Calu3 (cell line): ENCODE measurements around the gene NEUROG1. TPM values are rescaled to one million over a fixed set of nuclear protein-coding genes. Genes with fewer than 3 reads are reported as not detected.

Experiments
- Bru-seq: library from RNA; stranded (reverse); fragments of 400-500 nt; gene quantifications from one replicate; lab custom pipeline; 2021; lab: Mats Ljungman, UMichigan
- BruChase-seq, 2 experiments: library from RNA; stranded (reverse); fragments of 400-500 nt; gene quantifications; one replicate each; lab custom pipeline; 2021; lab: Mats Ljungman, UMichigan
- BruUV-seq: library from RNA; stranded (reverse); fragments of 400-500 nt; replicated peaks from 2 replicates; lab custom pipeline; 2021; lab: Mats Ljungman, UMichigan
- CTCF ChIA-PET: fragments of 300-600 bp; sonication (Branson Sonifier 250); formaldehyde crosslinking; loops from one replicate; lab custom pipeline; 2022; ENCODE audit warnings: antibody characterized with exemption; lab: Charles Lee
- DNase-seq: peaks from one replicate; pipeline ENCODE4 v3.0.0; 2022
- H3K27ac Mint-ChIP-seq: one replicate; pipeline ENCODE4 v1.8.0; 2022; ENCODE audit warnings: mixed read lengths; ENCODE audit not compliant: unreplicated experiment
- H3K27me3 Mint-ChIP-seq: one replicate; pipeline ENCODE4 v1.8.0; 2022; ENCODE audit warnings: mixed read lengths; ENCODE audit not compliant: unreplicated experiment
- H3K36me3 Mint-ChIP-seq: one replicate; pipeline ENCODE4 v1.8.0; 2022; ENCODE audit warnings: mild to moderate bottlenecking, moderate library complexity, mixed read lengths; ENCODE audit not compliant: insufficient read depth, unreplicated experiment
- H3K4me1 Mint-ChIP-seq: one replicate; pipeline ENCODE4 v1.8.0; 2022; ENCODE audit warnings: mild to moderate bottlenecking, low read depth, mixed read lengths; ENCODE audit not compliant: unreplicated experiment
- H3K4me3 Mint-ChIP-seq: one replicate; pipeline ENCODE4 v1.8.0; 2022; ENCODE audit warnings: mild to moderate bottlenecking, low read depth, moderate library complexity, mixed read lengths; ENCODE audit not compliant: unreplicated experiment
- H3K9me3 Mint-ChIP-seq: one replicate; pipeline ENCODE4 v1.8.0; 2022; ENCODE audit warnings: low read depth, mixed read lengths; ENCODE audit not compliant: unreplicated experiment
- CTCF ChIP-seq: fragments of 200-600 bp; IDR thresholded peaks from one replicate; pipeline ENCODE4 v1.8.0; 2022; ENCODE audit warnings: antibody characterized with exemption; ENCODE audit not compliant: unreplicated experiment
- intact Hi-C: fragments of 100-400 bp; cut with micrococcal nuclease; formaldehyde crosslinking; loops from one replicate; pipeline ENCODE4 v1.10.0; 2022; ENCODE audit not compliant: unreplicated experiment
- long read RNA-seq: library from polyadenylated mRNA; stranded (forward); transcript quantifications from one replicate; pipeline ENCODE4 v2.0.0, GENCODE V29; 2022
- total RNA-seq: library from RNA; stranded (reverse); gene quantifications from 2 replicates; pipeline ENCODE4 v1.2.3, GENCODE V29; 2022

NEUROG1 gene
- total RNA-seq (not detected in 2 replicates), Bru-seq, nascent RNA (not detected), BruChase-seq, experiment 1, labeled RNA remaining after a 6-hour chase (not detected), BruChase-seq, experiment 2, labeled RNA remaining after a 2-hour chase (not detected)
- long read RNA-seq = 0 reads

GRCh38 chr5:135535820-135536801, at the start of gene NEUROG1:
Gene NEUROG1 (minus strand): TSS chr5:135535964. CDS start chr5:135535690, 274 bp downstream.
- Mint-ChIP-seq H3K27ac (no peak within 1 kb of the TSS), H3K4me3 (no peak within 1 kb of the TSS), H3K4me1 (no peaks in the 10 kb centered on the region), H3K9me3 (no peaks in the 10 kb centered on the region), H3K27me3 (peaks cover 91% of the 10 kb centered on the region), H3K36me3 (no peaks in the 10 kb centered on the region)
- BruUV-seq = no TSS peak
- no peak for TF ChIP-seq CTCF
- DNase-seq = no peak
- CTCF ChIA-PET = no interaction called here
- intact Hi-C loops = no loop called here

- H3K36me3 Mint-ChIP-seq = no peaks in the 10 kb centered on the region
- no TSS peak for BruUV-seq
- TF ChIP-seq CTCF = no peak
- H3K4me3 Mint-ChIP-seq = no peak overlapping the region
- no peak for DNase-seq
- intact Hi-C loops = no loop called here
- no peak overlapping the region for H3K27ac Mint-ChIP-seq
- no peaks in the 10 kb centered on the region for H3K4me1 Mint-ChIP-seq
- no peaks in the 10 kb centered on the region for H3K27me3 Mint-ChIP-seq
- H3K9me3 Mint-ChIP-seq = no peaks in the 10 kb centered on the region
- CTCF ChIA-PET = interaction anchor here (1.2 kb wide), 1 partner anchor 19 kb away, joined by 3 read pairs; no protein-coding TSS in a partner anchor
Measured at GRCh38 chr5:135584918-135585317, 49.2 kb upstream of the NEUROG1 start.

- H3K27me3 Mint-ChIP-seq = no peaks in the 10 kb centered on the region
- no peak for DNase-seq
- no peaks in the 10 kb centered on the region for H3K4me1 Mint-ChIP-seq
- H3K9me3 Mint-ChIP-seq = no peaks in the 10 kb centered on the region
- no peak for TF ChIP-seq CTCF
- H3K36me3 Mint-ChIP-seq = no peaks in the 10 kb centered on the region
- H3K27ac Mint-ChIP-seq = no peak overlapping the region
- intact Hi-C loops = no loop called here
- no TSS peak for BruUV-seq
- no peak overlapping the region for H3K4me3 Mint-ChIP-seq
- CTCF ChIA-PET = interaction anchor here (1.2 kb wide), 1 partner anchor 18 kb away, joined by 3 read pairs; no protein-coding TSS in a partner anchor
Measured at GRCh38 chr5:135584276-135584675, 48.5 kb upstream of the NEUROG1 start.

- H3K27ac Mint-ChIP-seq = no peak overlapping the region
- no peak for DNase-seq
- H3K9me3 Mint-ChIP-seq = no peaks in the 10 kb centered on the region
- no peak overlapping the region for H3K4me3 Mint-ChIP-seq
- CTCF ChIA-PET = no interaction called here
- no peaks in the 10 kb centered on the region for H3K4me1 Mint-ChIP-seq
- intact Hi-C loops = no loop called here
- H3K36me3 Mint-ChIP-seq = no peaks in the 10 kb centered on the region
- BruUV-seq = no TSS peak
- H3K27me3 Mint-ChIP-seq = no peaks in the 10 kb centered on the region
- no peak for TF ChIP-seq CTCF
Measured at GRCh38 chr5:135582099-135582781, 46.5 kb upstream of the NEUROG1 start.
